Fibroblast of lung (primary cell): ENCODE measurements around the gene RAB44.

Experiments
- CTCF ChIP-seq, 2 donors: IDR thresholded peaks in 1 of 2; conservative IDR thresholded peaks in 1 of 2; 1 replicate in 1 of 2; 2 replicates in 1 of 2; pipeline ENCODE4 v1.5.1; 2011 to 2012; ENCODE audit warnings: low read length in 2 of 2, control low read depth in 1 of 2, inconsistent platforms in 1 of 2, low read depth in 1 of 2, mild to moderate bottlenecking in 1 of 2
- EZH2 ChIP-seq: IDR thresholded peaks from 2 replicates; pipeline ENCODE4 v1.5.1; 2012; ENCODE audit warnings: low read length, control low read depth, mild to moderate bottlenecking; ENCODE audit errors: missing control alignments

DNA sequence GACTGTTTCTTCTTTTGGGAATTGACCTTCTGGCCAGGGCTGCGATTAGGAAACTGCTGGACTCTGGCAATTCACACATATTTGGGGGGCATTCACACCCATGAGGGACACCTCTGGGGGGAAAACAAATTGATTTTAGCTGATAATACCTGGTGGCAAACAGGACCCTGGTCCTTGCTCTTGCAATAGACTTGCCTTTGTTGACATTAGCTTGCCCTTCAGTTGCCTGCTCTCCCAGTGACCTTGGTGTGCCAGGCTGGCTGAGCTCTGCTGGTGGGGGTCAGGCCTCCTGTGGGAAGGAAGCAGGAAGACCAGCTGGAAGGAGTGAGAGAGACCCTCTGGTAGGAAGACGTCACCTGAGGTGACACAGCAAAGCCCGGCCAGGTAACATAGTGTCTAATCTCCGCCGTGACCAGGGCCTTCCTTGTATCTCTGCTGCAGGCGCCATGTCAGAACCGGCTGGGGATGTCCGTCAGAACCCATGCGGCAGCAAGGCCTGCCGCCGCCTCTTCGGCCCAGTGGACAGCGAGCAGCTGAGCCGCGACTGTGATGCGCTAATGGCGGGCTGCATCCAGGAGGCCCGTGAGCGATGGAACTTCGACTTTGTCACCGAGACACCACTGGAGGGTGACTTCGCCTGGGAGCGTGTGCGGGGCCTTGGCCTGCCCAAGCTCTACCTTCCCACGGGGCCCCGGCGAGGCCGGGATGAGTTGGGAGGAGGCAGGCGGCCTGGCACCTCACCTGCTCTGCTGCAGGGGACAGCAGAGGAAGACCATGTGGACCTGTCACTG, 13.8 kb upstream of the RAB44 start:
- no peak for TF ChIP-seq EZH2
- TF ChIP-seq CTCF (conservative IDR thresholded peaks at IDR 0.05 in 1 of 2, IDR thresholded peaks at IDR 0.05 in 1 of 2; ENCODE audit: low read depth in 1 of 2, low read length in 2 of 2) = no peak
